ENCODE measurements around the gene ELAVL3.

The ELAVL3 gene

GRCh38 chr19:11480715-11481533 is at the start of gene ELAVL3:
TSS of gene ELAVL3 (minus strand) at chr19:11481046. CDS start at chr19:11480608, 438 bp downstream.
- no peaks in the 10 kb centered on the region for H3K36me3 ChIP-seq (ENCODE audit: insufficient read depth, low read length)
- no peaks in the 10 kb centered on the region for H3K4me1 ChIP-seq (ENCODE audit: insufficient read depth, low read length, poor library complexity, severe bottlenecking)
- no peaks in the 10 kb centered on the region for H4K20me1 ChIP-seq (ENCODE audit: insufficient read depth, low read length, poor library complexity, severe bottlenecking)
- H3K9me2 ChIP-seq (replicated peaks; ENCODE audit: low read depth, low read length) = no peaks in the 10 kb centered on the region
- H3K9ac ChIP-seq (ENCODE audit: low read depth, low read length, poor library complexity, severe bottlenecking) = no peak within 1 kb of the TSS
- no peaks in the 10 kb centered on the region for H3F3A ChIP-seq (ENCODE audit: low read depth)
- H3K79me2 ChIP-seq (ENCODE audit: insufficient read depth, low read length) = no peaks in the 10 kb centered on the region
- no peaks in the 10 kb centered on the region for H3K9me3 ChIP-seq (ENCODE audit: insufficient read depth, low read depth, low read length)
- no peak within 1 kb of the TSS for H3K4me3 ChIP-seq (ENCODE audit: low read length, poor library complexity, severe bottlenecking)
- no peak within 1 kb of the TSS for H2AFZ ChIP-seq (ENCODE audit: low read length)
- no peak for TF ChIP-seq EZH2phosphoT487 (IDR thresholded peaks at IDR 0.05; ENCODE audit: borderline replicate concordance)
- TF ChIP-seq, protein P1, sequence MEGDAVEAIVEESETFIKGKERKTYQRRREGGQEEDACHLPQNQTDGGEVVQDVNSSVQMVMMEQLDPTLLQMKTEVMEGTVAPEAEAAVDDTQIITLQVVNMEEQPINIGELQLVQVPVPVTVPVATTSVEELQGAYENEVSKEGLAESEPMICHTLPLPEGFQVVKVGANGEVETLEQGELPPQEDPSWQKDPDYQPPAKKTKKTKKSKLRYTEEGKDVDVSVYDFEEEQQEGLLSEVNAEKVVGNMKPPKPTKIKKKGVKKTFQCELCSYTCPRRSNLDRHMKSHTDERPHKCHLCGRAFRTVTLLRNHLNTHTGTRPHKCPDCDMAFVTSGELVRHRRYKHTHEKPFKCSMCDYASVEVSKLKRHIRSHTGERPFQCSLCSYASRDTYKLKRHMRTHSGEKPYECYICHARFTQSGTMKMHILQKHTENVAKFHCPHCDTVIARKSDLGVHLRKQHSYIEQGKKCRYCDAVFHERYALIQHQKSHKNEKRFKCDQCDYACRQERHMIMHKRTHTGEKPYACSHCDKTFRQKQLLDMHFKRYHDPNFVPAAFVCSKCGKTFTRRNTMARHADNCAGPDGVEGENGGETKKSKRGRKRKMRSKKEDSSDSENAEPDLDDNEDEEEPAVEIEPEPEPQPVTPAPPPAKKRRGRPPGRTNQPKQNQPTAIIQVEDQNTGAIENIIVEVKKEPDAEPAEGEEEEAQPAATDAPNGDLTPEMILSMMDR (conservative IDR thresholded peaks at IDR 0.05; ENCODE audit: low read length) = no peak
- no peaks in the 10 kb centered on the region for H3K27me3 ChIP-seq (ENCODE audit: insufficient read depth, low read length, poor library complexity, severe bottlenecking)
- H3K4me2 ChIP-seq (ENCODE audit: low read depth, low read length, poor library complexity, severe bottlenecking) = no peak within 1 kb of the TSS

DNA sequence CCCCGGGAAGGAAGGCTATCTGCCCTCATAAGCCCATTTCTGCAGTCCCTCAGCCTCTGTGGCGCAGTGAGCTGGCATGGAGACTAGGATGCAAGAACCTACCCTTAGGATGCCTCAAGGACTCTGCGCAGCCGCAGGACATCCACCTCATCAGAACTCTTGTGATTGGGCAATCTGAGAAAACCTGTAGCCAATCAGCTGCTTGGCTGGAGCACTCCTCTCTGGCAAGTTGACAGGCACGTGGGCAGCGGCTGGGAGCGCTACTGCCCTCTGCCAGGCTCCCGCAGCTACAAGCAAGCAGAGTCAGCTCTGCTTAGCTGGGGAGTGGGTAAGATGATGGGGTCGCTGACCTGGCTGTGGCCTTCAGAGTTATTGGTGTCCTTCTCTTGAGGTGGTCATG is 49.6 kb upstream of the ELAVL3 start:
- peaks cover 6% of the 10 kb centered on the region for H3K4me1 ChIP-seq (ENCODE audit: insufficient read depth, low read length, poor library complexity, severe bottlenecking)
- no peak overlapping the region for H3K9ac ChIP-seq (ENCODE audit: low read depth, low read length, poor library complexity, severe bottlenecking)
- H3K36me3 ChIP-seq (ENCODE audit: insufficient read depth, low read length) = no peaks in the 10 kb centered on the region
- no peaks in the 10 kb centered on the region for H3F3A ChIP-seq (ENCODE audit: low read depth)
- H3K4me2 ChIP-seq (ENCODE audit: low read depth, low read length, poor library complexity, severe bottlenecking) = no peak overlapping the region
- H2AFZ ChIP-seq (ENCODE audit: low read length) = no peak overlapping the region
- H3K4me3 ChIP-seq (ENCODE audit: low read length, poor library complexity, severe bottlenecking) = no peak overlapping the region
- H3K9me3 ChIP-seq (ENCODE audit: insufficient read depth, low read depth, low read length) = no peaks in the 10 kb centered on the region
- peaks cover 3% of the 10 kb centered on the region for H4K20me1 ChIP-seq (ENCODE audit: insufficient read depth, low read length, poor library complexity, severe bottlenecking)
- H3K79me2 ChIP-seq (ENCODE audit: insufficient read depth, low read length) = peaks cover 11% of the 10 kb centered on the region; the same call in 1 of the 2 replicates
- no peaks in the 10 kb centered on the region for H3K9me2 ChIP-seq (replicated peaks; ENCODE audit: low read depth, low read length)
- H3K27me3 ChIP-seq (ENCODE audit: insufficient read depth, low read length, poor library complexity, severe bottlenecking) = no peaks in the 10 kb centered on the region
- TF ChIP-seq, protein P1 (conservative IDR thresholded peaks at IDR 0.05; ENCODE audit: low read length) = peak; percentile 44
- no peak for TF ChIP-seq EZH2phosphoT487 (IDR thresholded peaks at IDR 0.05; ENCODE audit: borderline replicate concordance)

DNA sequence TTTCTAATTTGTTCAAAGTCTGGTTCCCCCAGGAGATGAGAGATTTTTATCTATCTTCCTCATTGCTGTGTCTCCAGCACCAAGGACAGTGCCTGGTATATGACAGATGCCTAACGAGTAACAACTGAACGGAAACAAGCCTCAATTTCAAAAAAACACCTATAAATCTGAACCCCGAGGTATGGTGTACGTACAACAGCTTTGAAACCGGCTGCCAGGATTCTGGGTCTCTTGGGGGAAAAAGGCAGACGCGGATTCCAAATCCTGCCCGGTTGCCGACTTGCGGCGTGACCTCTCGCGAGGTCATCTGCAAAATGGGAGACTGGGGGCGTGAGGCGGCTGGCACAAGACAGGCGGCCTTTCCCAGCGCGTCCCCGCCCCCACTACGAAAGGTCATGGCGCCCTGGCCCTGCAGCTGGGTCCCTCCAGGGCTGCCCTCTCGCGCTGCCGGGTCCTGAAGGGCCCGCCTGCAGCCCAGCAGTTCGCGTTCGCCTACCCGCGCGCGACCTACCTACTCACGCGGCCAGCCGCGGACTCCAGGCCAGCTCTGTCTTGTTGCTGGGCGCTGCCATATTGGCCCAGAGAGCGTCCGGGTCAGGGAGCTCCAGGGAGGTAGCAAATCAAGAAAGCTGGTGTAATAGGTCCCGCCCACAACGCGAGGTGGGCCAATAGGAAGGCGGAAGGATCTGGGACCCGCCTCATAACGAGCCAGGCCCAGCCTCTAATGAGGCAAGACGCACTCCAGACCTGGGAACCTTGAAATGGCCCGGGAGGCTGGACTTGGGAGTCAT is 47.9 kb upstream of the ELAVL3 start, which contains the start of gene ECSIT:
Gene ECSIT (minus strand): TSS at position 584 of the 791 bp plus-strand sequence. CDS start 9,964 bp downstream, outside the sequence.
- peak within 1 kb of the TSS; percentile 53 for H3K9ac ChIP-seq (ENCODE audit: low read depth, low read length, poor library complexity, severe bottlenecking)
- H4K20me1 ChIP-seq (ENCODE audit: insufficient read depth, low read length, poor library complexity, severe bottlenecking) = peaks cover 3% of the 10 kb centered on the region
- H3K4me1 ChIP-seq (ENCODE audit: insufficient read depth, low read length, poor library complexity, severe bottlenecking) = peaks cover 6% of the 10 kb centered on the region
- H3K9me3 ChIP-seq (ENCODE audit: insufficient read depth, low read depth, low read length) = no peaks in the 10 kb centered on the region
- peak within 1 kb of the TSS; percentile 92 for H3K4me2 ChIP-seq (ENCODE audit: low read depth, low read length, poor library complexity, severe bottlenecking)
- no peaks in the 10 kb centered on the region for H3F3A ChIP-seq (ENCODE audit: low read depth)
- H3K4me3 ChIP-seq (ENCODE audit: low read length, poor library complexity, severe bottlenecking) = peak within 1 kb of the TSS; percentile 83
- H3K9me2 ChIP-seq (replicated peaks; ENCODE audit: low read depth, low read length) = no peaks in the 10 kb centered on the region
- H3K27me3 ChIP-seq (ENCODE audit: insufficient read depth, low read length, poor library complexity, severe bottlenecking) = no peaks in the 10 kb centered on the region
- peak within 1 kb of the TSS; percentile 91 for H2AFZ ChIP-seq (ENCODE audit: low read length)
- TF ChIP-seq EZH2phosphoT487 (IDR thresholded peaks at IDR 0.05; ENCODE audit: borderline replicate concordance) = no peak
- TF ChIP-seq, protein P1 (conservative IDR thresholded peaks at IDR 0.05; ENCODE audit: low read length) = no peak
- peaks cover 11% of the 10 kb centered on the region; the same call in 1 of the 2 replicates for H3K79me2 ChIP-seq (ENCODE audit: insufficient read depth, low read length)
- H3K36me3 ChIP-seq (ENCODE audit: insufficient read depth, low read length) = no peaks in the 10 kb centered on the region

Data from Loucy (cell line).